Stimulated activated CD4-positive, alpha-beta T cell treated with anti-CD3 and anti-CD28 coated beads, Interleukin-2, amount 100 ng/mL, for 24 hours (primary cell): Measurements from ENCODE around the gene SCARF2.

Experiments
- DNase-seq, 2 donors: peaks; one replicate each; pipeline ENCODE4 v3.0.0-alpha.2; 2020

SCARF2 gene

DNA sequence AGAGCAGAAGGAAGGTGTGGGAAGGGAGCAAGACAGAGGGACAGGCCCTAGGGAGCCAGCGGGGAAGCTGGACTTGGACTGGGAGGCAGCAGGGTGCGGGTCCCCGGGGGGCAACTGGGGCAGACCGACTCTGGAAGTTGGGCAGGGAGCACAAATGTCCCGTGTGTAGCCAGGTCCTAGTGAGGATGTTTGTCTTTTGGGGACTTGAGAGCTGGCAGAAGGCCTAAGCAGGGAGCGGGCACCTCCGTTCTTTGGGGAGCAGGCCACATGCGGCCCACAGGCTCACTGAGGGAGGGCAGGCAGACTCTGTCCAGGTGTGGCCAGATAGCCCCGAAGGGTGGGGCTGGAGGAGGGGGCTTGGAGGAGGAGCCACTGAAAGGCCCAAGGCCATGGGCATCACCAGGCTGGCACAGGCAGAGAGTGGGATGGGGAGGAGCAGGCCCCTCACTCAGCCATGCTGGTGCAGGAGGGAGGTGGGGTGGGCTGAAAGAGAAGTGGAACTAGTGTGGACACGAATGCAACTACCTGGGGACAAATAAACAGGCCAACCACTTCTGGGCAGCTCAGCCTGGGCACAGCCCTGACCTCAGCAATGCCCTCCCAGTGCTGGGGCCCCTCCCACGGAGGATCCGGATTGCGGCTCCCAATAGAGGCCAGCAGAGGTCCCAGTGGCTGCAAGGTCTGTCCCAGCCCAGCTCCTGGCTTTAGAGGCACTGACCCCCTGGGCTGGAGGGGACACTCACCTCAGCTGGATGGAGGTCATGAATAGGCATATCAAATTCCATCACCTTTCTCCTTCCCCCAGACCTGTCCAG lies 1.3 kb upstream of the SCARF2 start:
- DNase-seq, result no peak

DNA sequence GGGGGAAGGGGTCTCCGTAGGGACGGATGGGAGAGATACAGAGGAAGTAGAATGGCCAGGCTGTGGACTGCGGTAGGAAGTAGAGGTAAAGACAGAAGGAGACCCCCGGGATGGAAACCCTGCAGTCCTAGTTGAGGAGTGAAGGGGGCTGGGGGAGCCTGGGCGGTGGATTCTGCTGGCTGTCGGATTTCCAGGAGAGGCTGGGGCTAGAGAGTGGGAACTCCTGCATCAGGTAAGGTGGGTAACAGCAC lies 727 bp upstream of the SCARF2 start:
- DNase-seq, result no peak

GRCh38 chr22:20436768-20437612 lies 635 bp downstream of the SCARF2 start:
- DNase-seq, result peak in 1 of 2 donors; percentile 31

- no peak for DNase-seq
Observed at GRCh38 chr22:20436307-20436767, 1.3 kb downstream of the SCARF2 start.

DNA sequence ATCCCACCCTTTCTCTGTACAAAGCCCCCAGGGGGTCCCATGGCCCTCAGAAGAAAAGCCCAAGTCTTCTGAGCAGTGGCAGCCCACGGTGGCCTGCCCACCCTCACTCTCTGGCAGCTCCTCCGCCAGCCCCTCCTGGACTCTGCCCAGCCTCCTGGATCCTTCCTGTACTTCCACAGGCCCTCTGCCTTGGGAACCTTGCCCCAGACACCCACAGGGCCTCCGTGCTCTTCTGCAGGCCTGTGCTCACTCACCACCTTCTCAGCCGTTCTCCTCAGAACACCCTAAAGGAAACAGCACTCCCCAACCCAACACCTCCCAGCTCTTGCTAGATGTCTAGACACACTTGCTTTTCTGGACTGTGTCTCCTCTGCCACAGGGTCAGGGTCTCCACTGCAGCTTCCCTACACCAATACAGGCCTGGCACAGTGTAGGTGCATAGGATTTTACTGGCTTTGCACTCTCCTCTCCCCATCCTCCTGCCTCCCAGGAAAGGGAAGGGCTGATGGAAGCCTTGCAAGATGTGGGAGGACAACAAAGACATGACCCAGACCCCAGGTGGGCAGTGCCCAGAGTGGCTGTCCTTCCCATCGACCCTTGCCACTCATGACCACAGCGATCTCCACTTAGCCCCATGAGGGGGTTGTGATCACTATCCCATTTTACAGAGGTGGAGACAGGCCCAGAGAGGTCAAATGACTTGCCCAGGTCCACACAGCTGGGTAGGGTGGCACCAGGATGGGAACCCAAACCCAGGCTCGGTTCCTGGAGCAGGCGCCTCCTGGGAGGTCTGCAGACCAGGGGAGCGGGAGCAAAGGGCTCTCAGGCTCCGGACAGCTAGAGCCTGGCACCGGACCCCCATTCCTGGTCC lies 2.0 kb downstream of the SCARF2 start:
- DNase-seq, result no peak

DNA sequence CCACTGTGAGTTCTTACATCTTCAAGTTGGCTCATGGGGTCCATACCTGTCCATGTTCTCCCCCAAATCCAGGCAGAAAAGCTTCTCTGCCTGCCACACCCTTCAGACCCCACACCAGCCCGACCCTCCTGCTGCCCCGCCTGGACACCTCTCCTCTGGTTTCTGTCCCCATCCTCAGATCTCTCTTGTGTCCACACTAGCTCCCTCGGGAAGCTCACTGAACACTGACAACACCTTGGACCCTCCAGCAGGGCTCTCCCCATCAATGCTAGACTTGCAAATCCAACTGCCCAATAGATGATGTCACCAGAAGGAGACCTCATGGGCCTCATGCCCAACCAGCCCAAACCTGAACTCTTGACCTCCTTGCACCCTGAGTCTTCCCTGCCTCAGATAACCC lies 2.9 kb downstream of the SCARF2 start:
- no peak for DNase-seq

- no peak for DNase-seq
Observed at GRCh38 chr22:20434264-20434751, 3.3 kb downstream of the SCARF2 start.

DNA sequence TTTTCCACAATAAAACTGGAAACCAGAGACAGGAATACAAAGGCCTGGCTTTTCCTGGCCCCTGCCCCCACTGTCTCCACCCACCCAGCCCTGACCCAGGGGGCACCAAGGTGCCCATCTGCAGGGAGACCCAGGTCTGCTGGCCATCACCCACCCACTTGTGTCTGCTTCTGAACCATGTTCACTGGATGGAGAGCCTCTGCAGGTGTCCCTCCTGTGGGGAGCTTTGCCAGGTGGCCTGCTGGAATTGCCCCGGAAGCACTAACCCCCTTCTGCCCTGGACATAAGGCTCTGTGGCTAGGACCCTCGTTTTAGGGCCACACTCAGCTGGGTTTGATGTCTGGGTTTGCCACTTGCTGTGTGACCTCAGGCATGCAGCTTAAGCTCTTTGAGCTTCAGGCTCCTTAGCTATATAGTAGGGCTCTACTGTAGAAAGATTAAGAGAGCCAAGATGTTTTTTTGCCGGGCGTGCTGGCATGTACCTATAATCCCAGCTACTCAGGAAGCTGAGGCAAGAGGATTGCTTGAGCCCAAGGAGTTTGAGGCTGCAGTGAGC lies 3.9 kb downstream of the SCARF2 start:
- DNase-seq, result no peak

DNA sequence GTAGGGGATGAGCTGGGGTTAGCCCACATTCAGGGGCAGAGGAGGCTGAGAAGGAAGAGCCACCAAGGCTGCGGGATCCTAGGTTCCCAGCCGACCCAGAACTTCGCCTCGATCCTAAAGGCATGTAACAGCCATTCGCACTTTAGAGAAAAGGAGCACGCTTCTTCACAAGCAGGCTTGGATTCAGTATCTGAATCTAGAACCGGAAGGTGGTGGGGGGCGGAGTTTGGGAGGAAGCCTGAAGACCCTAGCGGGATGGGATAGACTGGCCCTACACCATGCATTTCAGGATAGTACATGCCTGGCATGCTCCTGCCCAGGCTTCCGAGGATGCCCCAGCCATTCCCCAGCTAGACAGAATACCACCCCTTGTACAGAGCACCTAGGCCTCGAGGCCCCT lies 4.4 kb downstream of the SCARF2 start:
- no peak for DNase-seq

DNA sequence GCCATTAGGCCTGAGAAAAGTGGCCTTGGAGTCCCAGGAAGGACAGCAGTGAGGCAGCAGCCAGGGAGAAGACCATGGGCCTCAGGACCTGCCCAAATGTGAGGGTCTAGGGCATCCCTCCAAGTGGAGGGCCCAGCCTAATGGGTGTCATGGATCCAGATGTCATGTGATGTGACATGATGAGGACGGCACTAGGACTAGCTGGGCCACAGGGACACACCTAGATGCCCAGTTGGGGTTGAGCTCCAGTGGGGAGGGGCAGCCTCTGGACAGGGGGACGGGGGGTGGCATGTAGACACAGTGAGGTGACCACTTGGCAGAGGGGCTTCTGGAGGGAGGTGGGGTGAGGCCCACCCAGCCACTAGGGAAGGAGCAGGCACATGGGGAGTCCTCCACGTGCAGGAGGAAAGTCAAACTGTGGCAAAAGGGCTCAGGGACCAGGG lies 5.4 kb downstream of the SCARF2 start:
- no peak for DNase-seq

- DNase-seq, result no peak
Observed at GRCh38 chr22:20431511-20432192, 6.0 kb downstream of the SCARF2 start.

- DNase-seq, result peak; percentile 57 to 71
Observed at GRCh38 chr22:20430720-20431510, 6.7 kb downstream of the SCARF2 start.

DNA sequence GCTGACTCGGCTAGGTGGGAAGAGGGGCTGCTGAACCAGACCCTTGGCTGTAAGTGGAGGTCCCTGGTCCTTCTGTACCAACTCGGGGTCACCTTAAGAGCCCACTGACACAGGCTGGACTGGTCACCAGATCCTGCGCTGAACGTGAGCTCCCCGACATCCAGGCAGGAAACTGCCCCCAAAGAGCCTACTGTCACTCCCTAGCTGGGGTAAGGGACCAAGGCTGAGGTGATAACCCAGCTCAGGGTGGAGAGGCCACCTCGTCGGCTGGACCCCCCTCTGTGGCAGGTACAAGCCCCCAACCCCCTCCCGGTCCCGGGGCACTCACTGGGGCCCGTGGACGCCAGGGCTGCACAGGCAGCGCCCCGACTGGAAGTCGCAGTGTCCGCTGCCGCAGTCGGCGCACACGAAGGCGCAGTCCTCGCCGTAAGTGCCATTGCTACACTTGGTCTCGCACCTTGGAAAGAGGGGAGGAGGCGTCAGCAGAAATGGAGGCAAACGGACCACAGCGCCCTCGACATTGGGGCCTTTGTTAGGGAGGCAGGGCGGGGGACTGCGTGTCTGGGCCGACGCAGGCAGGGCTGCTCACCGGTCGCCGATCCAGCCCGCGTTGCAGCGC lies 7.4 kb downstream of the SCARF2 start:
- peak in 1 of 2 donors; percentile 32 for DNase-seq

- DNase-seq, result peak; percentile 78 to 85
Observed at GRCh38 chr22:20429254-20430100, 8.1 kb downstream of the SCARF2 start.

DNA sequence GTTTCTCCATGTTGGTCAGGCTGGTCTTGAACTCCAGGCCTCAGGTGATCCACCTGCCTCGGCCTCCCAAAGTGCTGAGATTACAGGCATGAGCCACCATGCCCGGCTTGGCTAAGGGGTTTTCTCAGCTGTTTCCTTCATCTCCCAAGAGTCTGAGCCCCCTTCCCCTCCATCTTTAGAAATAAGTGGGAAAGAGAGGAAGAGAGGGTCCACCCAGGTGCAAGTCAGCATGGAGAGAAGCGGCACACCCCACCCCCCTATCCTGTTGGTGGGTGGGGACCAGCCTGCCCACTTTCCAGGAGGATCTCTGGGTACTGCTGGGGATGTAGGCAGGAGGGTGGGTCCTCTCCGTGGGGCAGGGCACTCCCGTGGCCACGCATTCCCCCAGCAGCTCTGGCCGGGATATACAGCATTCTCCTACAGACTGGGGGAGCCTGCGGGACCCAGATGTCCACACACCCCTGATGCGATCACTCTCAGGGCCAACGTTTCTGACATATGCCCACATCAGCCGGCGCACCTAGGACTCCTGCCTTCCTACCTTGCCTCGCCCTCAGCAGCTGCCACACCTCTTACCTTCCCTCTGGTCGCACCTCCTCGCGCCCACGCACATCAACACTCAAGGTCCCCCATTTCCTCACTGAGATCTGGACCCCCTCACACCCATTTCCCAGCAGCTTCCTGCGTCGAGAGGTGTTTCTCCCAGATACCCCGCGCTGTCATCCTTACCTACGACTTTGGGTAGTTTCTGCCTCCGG lies 8.9 kb downstream of the SCARF2 start:
- DNase-seq, result no peak

DNA sequence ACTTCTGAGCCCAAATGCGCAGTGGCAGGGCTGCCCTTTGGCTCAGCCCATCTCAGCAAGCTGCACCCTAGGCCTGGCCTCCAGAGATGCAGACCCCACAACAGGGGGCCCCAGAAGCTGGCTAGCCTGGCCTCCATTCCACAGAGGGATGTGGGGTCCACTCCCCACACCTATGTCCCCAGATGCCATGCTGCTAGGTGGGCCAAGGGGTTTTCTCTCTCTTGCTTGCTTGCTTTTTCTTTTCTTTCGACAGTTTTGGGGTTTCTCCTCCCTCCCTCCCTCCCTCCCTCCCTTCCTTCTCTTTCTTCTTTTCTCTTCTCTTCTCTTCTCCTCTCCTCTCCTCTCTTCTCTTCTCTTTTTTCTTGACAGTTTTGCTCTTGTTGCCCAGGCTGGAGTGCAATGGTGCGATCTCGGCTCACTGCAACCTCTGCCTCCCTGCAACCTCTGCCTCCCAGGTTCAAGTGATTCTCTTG lies 9.6 kb downstream of the SCARF2 start:
- DNase-seq, result no peak

- no peak for DNase-seq
Observed at GRCh38 chr22:20427104-20427944, 10.3 kb downstream of the SCARF2 start.

DNA sequence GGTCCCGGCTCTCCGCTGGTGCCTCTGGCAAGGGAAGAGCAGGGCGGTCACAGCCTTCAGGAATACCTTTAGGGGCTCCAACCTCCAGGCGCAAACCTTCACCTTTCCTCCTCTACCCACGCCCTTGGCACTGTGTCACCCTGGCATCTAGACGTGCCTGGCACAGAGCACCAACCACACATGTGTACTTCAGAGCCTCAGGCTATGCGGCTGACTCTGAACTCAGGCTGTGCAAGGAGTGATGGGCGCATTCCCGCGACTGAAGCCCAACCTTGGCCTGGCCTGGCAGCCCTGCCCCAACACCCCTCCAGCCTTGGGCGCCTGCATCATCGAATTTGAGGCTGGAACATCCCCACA lies 11.4 kb downstream of the SCARF2 start:
- DNase-seq, result no peak
